ENCODE results near the gene PNPLA7.

The PNPLA7 gene

DNA sequence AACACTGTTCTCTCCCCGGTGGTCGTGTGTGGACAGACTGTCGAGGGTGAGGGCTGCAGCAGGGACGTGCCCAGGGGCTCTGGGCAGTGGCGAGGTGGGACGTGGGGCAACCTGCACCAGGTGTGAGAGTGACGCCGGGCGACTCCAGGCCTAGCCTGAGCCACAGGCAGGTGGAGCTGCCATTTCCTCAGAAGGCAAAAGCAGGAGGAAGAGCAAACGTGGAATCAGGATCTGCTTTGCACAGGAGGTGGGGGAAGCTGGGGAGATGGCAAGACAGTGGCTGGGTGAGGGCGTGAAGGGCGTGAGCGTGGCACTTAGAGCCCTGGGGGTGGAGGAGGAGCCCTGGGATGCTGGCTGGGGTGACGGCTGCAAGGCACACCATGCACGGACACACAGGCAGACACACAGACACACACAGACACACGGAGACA is 51.5 kb downstream of the PNPLA7 start:
- no CpG with 5 or more reads among the region's 16 CpGs for WGBS (ENCODE audit: extremely low coverage, insufficient coverage, low lambda C conversion rate)
- DNase-seq, result no peak
- H3K27me3 ChIP-seq (ENCODE audit: insufficient read depth, low read length, poor library complexity), result no peaks in the 10 kb centered on the region
- H3K36me3 ChIP-seq (ENCODE audit: control insufficient read depth, insufficient read depth, low read length), result no peaks in the 10 kb centered on the region
- H3K18ac ChIP-seq (ENCODE audit: low read length), result no peak overlapping the region
- H2BK120ac ChIP-seq (ENCODE audit: low read depth, low read length), result no peak overlapping the region
- H3K23ac ChIP-seq (ENCODE audit: low read length), result no peak overlapping the region
- H3K27ac ChIP-seq (ENCODE audit: low read depth, low read length), result no peak overlapping the region
- no peak overlapping the region for H3K4me3 ChIP-seq (ENCODE audit: low read length)
- no peaks in the 10 kb centered on the region for H3K79me2 ChIP-seq (ENCODE audit: control insufficient read depth, insufficient read depth, low read length)
- H3K56ac ChIP-seq (ENCODE audit: low read length), result no peak overlapping the region
- H3K79me1 ChIP-seq (ENCODE audit: low read length), result no peaks in the 10 kb centered on the region
- no peak overlapping the region for H2BK15ac ChIP-seq (replicated peaks; ENCODE audit: low read depth)
- H3K4me1 ChIP-seq (ENCODE audit: control insufficient read depth, low read depth, low read length), result no peaks in the 10 kb centered on the region
- H4K8ac ChIP-seq (ENCODE audit: low read depth, low read length), result no peak overlapping the region
- H4K5ac ChIP-seq (ENCODE audit: low read length), result no peak overlapping the region
- H3K4me2 ChIP-seq (ENCODE audit: low read length), result no peak overlapping the region
- no peak overlapping the region for H2AK5ac ChIP-seq (ENCODE audit: low read length)
- no peak overlapping the region for H3K9ac ChIP-seq (ENCODE audit: low read length)
- no peak overlapping the region for H3K4ac ChIP-seq (ENCODE audit: low read depth, low read length)
- no peak overlapping the region for H2BK5ac ChIP-seq (ENCODE audit: low read length)

DNA sequence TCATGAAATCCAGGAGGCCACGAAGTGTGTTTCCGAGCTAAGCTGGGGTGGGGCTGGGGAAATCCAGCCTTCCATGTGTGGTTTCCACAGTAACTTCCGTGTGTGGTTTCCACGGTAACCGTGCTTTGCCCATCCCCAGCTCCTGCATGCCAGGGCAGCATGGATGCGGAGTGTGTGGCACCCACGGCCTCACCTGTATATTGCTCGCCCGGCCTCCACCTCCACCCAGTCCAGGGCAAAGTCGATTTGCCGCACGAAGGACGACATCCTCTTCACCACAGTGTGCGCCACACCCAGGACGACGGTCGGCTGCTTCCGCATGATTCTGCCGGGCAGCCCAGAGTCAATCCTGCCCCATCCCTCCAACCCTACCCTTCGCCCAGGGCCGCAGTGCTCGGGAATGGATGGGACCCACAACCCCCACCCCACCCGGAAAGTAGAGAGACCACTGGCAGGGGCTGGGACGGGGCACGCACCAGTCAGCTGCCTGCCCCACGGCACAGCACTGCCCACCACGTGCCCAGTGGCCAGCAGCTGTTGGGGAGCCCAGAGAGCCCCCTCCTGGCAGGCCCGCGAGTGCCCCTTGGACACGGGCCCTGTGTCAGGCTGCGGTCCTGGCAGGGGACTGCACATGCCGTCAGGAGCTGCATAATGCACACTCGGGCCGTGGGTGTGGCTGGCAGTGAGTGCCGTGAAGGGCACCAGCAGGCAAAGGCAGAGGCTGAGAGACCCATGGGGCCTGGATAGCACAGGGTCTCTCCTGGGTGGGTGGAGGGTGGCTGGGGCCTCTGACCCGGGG is 52.1 kb downstream of the PNPLA7 start:
- no peaks in the 10 kb centered on the region for H3K36me3 ChIP-seq (ENCODE audit: control insufficient read depth, insufficient read depth, low read length)
- H3K27me3 ChIP-seq (ENCODE audit: insufficient read depth, low read length, poor library complexity), result no peaks in the 10 kb centered on the region
- H3K27ac ChIP-seq (ENCODE audit: low read depth, low read length), result no peak overlapping the region
- no peak overlapping the region for H3K4ac ChIP-seq (ENCODE audit: low read depth, low read length)
- no peak overlapping the region for H2BK120ac ChIP-seq (ENCODE audit: low read depth, low read length)
- H3K18ac ChIP-seq (ENCODE audit: low read length), result no peak overlapping the region
- H2BK5ac ChIP-seq (ENCODE audit: low read length), result no peak overlapping the region
- no peak overlapping the region for H3K23ac ChIP-seq (ENCODE audit: low read length)
- H3K4me2 ChIP-seq (ENCODE audit: low read length), result no peak overlapping the region
- no peak overlapping the region for H4K8ac ChIP-seq (ENCODE audit: low read depth, low read length)
- H3K79me1 ChIP-seq (ENCODE audit: low read length), result no peaks in the 10 kb centered on the region
- WGBS (ENCODE audit: extremely low coverage, insufficient coverage, low lambda C conversion rate), result no CpG with 5 or more reads among the region's 36 CpGs
- H3K4me3 ChIP-seq (ENCODE audit: low read length), result no peak overlapping the region
- H3K56ac ChIP-seq (ENCODE audit: low read length), result no peak overlapping the region
- no peaks in the 10 kb centered on the region for H3K4me1 ChIP-seq (ENCODE audit: control insufficient read depth, low read depth, low read length)
- no peak overlapping the region for H4K5ac ChIP-seq (ENCODE audit: low read length)
- no peak overlapping the region for H3K9ac ChIP-seq (ENCODE audit: low read length)
- no peak for DNase-seq
- H2BK15ac ChIP-seq (replicated peaks; ENCODE audit: low read depth), result no peak overlapping the region
- no peaks in the 10 kb centered on the region for H3K79me2 ChIP-seq (ENCODE audit: control insufficient read depth, insufficient read depth, low read length)
- H2AK5ac ChIP-seq (ENCODE audit: low read length), result no peak overlapping the region

DNA sequence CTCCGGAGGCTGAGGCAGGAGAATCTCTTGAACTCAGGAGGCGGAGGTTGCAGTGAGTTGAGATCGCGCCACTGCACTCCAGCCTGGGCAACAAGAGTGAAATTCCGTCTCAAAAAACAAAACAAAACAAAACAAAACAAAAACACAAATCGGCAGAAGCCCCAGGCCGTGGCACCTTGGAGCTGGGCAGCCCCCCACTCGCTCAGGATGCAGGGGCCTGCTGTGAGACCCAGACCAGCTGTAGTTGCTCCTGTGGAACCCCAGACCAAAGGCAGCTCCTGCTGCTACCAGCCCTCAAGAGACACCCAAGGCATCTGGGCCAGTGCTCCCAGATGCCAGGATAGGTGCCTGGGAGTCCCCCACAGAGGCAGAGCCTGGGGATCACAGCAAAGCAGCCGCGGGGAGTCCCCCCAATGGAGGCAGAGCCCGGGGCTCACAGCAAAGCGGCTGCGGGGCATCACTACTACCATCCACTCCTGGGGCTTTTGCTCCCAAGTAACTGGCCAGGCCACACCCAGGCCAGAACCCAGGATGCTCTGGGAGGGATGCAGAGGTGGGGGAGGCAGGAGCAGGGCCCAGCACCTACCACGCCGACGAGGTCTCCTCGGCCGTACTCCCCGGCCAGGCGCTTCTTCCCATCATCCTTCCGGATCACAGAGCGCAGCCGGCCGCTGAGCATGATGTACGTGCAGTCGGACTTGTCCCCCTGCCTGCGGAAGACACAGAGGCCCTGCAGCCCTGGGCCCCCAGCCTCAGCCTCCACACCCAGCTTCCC is 53.4 kb downstream of the PNPLA7 start:
- Histone ChIP-seq H2BK5ac (ENCODE audit: low read length) (no peak overlapping the region), H3K79me1 (ENCODE audit: low read length) (no peaks in the 10 kb centered on the region), H3K9ac (ENCODE audit: low read length) (no peak overlapping the region), H3K23ac (ENCODE audit: low read length) (no peak overlapping the region), H2AK5ac (ENCODE audit: low read length) (no peak overlapping the region), H3K4me3 (ENCODE audit: low read length) (no peak overlapping the region), H3K27me3 (ENCODE audit: insufficient read depth, low read length, poor library complexity) (no peaks in the 10 kb centered on the region), H3K79me2 (ENCODE audit: control insufficient read depth, insufficient read depth, low read length) (no peaks in the 10 kb centered on the region), H3K4me2 (ENCODE audit: low read length) (no peak overlapping the region), H4K8ac (ENCODE audit: low read depth, low read length) (no peak overlapping the region), H3K18ac (ENCODE audit: low read length) (no peak overlapping the region), H2BK120ac (ENCODE audit: low read depth, low read length) (no peak overlapping the region), H3K4ac (ENCODE audit: low read depth, low read length) (no peak overlapping the region), H3K56ac (ENCODE audit: low read length) (no peak overlapping the region), H3K27ac (ENCODE audit: low read depth, low read length) (no peak overlapping the region), H2BK15ac (replicated peaks; ENCODE audit: low read depth) (no peak overlapping the region), H3K36me3 (ENCODE audit: control insufficient read depth, insufficient read depth, low read length) (no peaks in the 10 kb centered on the region), H3K4me1 (ENCODE audit: control insufficient read depth, low read depth, low read length) (no peaks in the 10 kb centered on the region), H4K5ac (ENCODE audit: low read length) (no peak overlapping the region)
- no peak for DNase-seq
- WGBS (ENCODE audit: extremely low coverage, insufficient coverage, low lambda C conversion rate), result no CpG with 5 or more reads among the region's 27 CpGs

DNA sequence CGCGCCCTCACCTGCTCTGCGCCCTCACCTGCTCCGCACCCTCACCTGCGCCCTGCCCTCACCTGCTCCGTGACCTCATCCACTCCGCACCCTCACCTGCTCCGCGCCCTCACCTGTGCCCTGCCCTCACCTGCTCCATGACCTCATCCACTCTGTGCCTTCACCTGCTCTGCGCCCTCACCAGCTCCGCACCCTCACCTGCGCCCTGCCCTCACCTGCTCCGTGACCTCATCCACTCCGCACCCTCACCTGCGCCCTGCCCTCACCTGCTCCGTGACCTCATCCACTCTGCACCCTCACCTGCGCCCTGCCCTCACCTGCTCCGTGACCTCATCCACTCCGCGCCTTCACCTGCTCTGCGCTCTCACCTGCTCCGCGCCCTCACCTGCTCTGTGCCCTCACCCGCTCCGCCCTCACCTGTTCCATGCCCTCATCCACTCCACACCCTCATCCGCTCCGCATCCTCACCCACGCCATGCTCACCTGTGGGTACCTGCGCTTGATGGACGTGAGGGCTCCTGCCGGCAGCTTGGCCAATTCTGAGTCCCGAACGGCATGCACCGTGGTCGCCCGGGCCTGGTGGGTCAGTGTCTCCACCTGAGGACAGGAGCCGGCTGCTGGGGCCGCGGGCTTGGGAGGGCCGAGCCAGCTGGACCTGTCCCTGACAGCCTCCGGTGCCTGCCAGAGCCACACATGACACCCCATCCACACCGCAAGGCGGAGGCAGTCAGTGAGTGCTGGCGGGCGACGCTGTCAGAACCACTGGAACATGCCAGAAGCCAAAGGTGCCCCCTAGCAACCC is 55.5 kb downstream of the PNPLA7 start:
- H3K4me3 ChIP-seq (ENCODE audit: low read length), result no peak overlapping the region
- no peak overlapping the region for H2BK15ac ChIP-seq (replicated peaks; ENCODE audit: low read depth)
- H3K9ac ChIP-seq (ENCODE audit: low read length), result no peak overlapping the region
- no peak overlapping the region for H3K56ac ChIP-seq (ENCODE audit: low read length)
- H2BK5ac ChIP-seq (ENCODE audit: low read length), result no peak overlapping the region
- H3K4me2 ChIP-seq (ENCODE audit: low read length), result no peak overlapping the region
- H3K27ac ChIP-seq (ENCODE audit: low read depth, low read length), result no peak overlapping the region
- no peak overlapping the region for H2AK5ac ChIP-seq (ENCODE audit: low read length)
- DNase-seq, result no peak
- no peak overlapping the region for H4K5ac ChIP-seq (ENCODE audit: low read length)
- H3K27me3 ChIP-seq (ENCODE audit: insufficient read depth, low read length, poor library complexity), result no peaks in the 10 kb centered on the region
- no CpG with 5 or more reads among the region's 46 CpGs for WGBS (ENCODE audit: extremely low coverage, insufficient coverage, low lambda C conversion rate)
- H3K36me3 ChIP-seq (ENCODE audit: control insufficient read depth, insufficient read depth, low read length), result no peaks in the 10 kb centered on the region
- H4K8ac ChIP-seq (ENCODE audit: low read depth, low read length), result no peak overlapping the region
- H3K23ac ChIP-seq (ENCODE audit: low read length), result no peak overlapping the region
- H2BK120ac ChIP-seq (ENCODE audit: low read depth, low read length), result no peak overlapping the region
- no peaks in the 10 kb centered on the region for H3K79me2 ChIP-seq (ENCODE audit: control insufficient read depth, insufficient read depth, low read length)
- H3K18ac ChIP-seq (ENCODE audit: low read length), result no peak overlapping the region
- no peak overlapping the region for H3K4ac ChIP-seq (ENCODE audit: low read depth, low read length)
- no peaks in the 10 kb centered on the region for H3K79me1 ChIP-seq (ENCODE audit: low read length)
- H3K4me1 ChIP-seq (ENCODE audit: control insufficient read depth, low read depth, low read length), result no peaks in the 10 kb centered on the region

DNA sequence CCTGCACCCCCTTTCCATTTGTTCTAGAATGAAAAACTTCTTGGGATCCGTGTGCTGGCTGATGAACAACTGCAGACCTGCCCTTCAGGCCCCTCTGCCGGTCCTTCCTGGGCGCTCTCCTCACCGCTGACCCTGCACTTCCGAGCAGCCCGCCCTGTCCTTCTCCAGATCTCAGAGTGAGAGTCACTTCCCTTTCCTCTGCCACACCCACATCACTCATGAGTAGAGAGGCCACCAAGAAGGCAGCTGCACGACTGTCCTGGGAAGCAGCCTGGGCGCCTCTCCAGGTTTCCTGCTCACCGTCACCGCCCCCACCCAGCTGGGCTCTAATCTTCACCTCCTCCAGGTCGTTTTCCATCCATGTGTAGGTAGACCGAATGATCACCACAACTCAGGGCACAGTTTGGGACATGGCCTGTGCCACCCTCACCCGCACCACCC is 56.1 kb downstream of the PNPLA7 start:
- no peaks in the 10 kb centered on the region for H3K4me1 ChIP-seq (ENCODE audit: control insufficient read depth, low read depth, low read length)
- H2BK120ac ChIP-seq (ENCODE audit: low read depth, low read length), result no peak overlapping the region
- no peak overlapping the region for H2BK5ac ChIP-seq (ENCODE audit: low read length)
- DNase-seq, result no peak
- H4K8ac ChIP-seq (ENCODE audit: low read depth, low read length), result no peak overlapping the region
- no peaks in the 10 kb centered on the region for H3K79me1 ChIP-seq (ENCODE audit: low read length)
- no peak overlapping the region for H3K4me2 ChIP-seq (ENCODE audit: low read length)
- no peak overlapping the region for H3K4ac ChIP-seq (ENCODE audit: low read depth, low read length)
- no peak overlapping the region for H3K27ac ChIP-seq (ENCODE audit: low read depth, low read length)
- no peaks in the 10 kb centered on the region for H3K79me2 ChIP-seq (ENCODE audit: control insufficient read depth, insufficient read depth, low read length)
- H3K9ac ChIP-seq (ENCODE audit: low read length), result no peak overlapping the region
- H2AK5ac ChIP-seq (ENCODE audit: low read length), result no peak overlapping the region
- no peaks in the 10 kb centered on the region for H3K36me3 ChIP-seq (ENCODE audit: control insufficient read depth, insufficient read depth, low read length)
- no peak overlapping the region for H4K5ac ChIP-seq (ENCODE audit: low read length)
- no peak overlapping the region for H3K23ac ChIP-seq (ENCODE audit: low read length)
- no peaks in the 10 kb centered on the region for H3K27me3 ChIP-seq (ENCODE audit: insufficient read depth, low read length, poor library complexity)
- no peak overlapping the region for H3K4me3 ChIP-seq (ENCODE audit: low read length)
- no peak overlapping the region for H3K18ac ChIP-seq (ENCODE audit: low read length)
- no peak overlapping the region for H2BK15ac ChIP-seq (replicated peaks; ENCODE audit: low read depth)
- no CpG with 5 or more reads among the region's 13 CpGs for WGBS (ENCODE audit: extremely low coverage, insufficient coverage, low lambda C conversion rate)
- H3K56ac ChIP-seq (ENCODE audit: low read length), result no peak overlapping the region
